SH-SY5Y (cell line): ENCODE measurements around the gene TNIK.

Source experiments
- GATA2 ChIP-seq: IDR thresholded peaks from 2 replicates; pipeline ENCODE4 v1.6.1; 2011; ENCODE audit warnings: mild to moderate bottlenecking, low read depth, low read length
- GATA3 ChIP-seq: IDR thresholded peaks from 2 replicates; pipeline ENCODE4 v1.6.1; 2011; ENCODE audit warnings: low read depth, mild to moderate bottlenecking, low read length, moderate library complexity

GRCh38 chr3:171420667-171421066, 39.5 kb downstream of the TNIK start:
- no peak for TF ChIP-seq GATA2
- no peak for TF ChIP-seq GATA3
